NCI-H1105 treated with DMSO at 0.1 percent for 48 hours (cell line): Measurements from ENCODE around the gene RNF157.
"Not testable (repeated sequence)": the region's sequence is repeated elsewhere in the genome, so short reads cannot be mapped to it uniquely, and the experiment has no call there.

Source experiments
- DNase-seq: peaks from one replicate; lab custom pipeline; 2025; lab: John Stamatoyannopoulos, UW

The RNF157 gene

GRCh38 chr17:76252967-76253766 lies 12.9 kb upstream of the RNF157 start:
- DNase-seq, result not testable (repeated sequence)

- no peak for DNase-seq
Measured at GRCh38 chr17:76252040-76252954, 12.0 kb upstream of the RNF157 start.

DNA sequence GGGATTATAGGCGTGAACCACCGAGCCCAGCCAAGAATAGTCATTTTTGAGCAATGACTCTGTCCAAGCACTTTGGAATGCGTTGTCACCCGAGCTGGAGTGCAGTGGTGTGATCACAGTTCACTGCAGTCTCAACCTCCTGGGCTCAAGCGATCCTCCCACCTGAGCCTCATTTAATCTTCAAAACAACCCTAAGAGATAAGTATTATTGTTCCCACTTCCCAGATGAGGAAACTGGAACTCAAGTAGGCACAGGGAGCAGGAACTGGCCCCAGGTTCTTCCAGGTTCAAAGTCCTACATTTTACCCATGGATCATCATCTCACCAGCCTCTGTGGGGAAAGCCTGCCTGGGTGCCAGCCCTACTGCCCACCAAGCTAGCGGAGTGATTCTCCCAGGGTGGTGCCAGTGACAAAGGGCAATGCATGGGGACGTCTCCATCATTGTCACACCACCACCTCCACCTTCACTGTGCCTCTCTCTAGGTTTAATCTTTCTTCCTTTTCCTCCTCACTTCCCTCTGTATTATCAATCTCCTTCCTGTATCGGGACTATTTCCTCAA lies 11.3 kb upstream of the RNF157 start:
- DNase-seq, result no peak

DNA sequence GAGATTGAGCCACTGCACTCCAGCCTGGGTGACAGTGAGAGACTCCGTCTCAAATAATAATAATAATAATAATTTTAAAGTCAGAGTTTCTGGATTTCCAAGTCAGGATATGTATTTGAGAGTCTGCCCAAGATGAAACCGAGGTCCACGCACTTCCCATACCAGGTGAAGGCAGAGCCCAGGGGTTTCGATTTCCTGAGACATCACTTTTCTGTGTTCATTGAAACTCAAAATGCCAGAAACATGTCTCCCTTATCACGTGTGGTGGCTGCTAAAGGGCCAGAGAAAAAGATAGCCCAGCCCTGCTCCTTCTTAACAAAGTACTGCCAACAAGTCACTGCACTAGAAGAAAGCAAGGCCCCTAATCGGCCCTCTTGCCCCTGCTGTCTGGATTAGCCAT lies 9.8 kb upstream of the RNF157 start:
- no peak for DNase-seq

DNA sequence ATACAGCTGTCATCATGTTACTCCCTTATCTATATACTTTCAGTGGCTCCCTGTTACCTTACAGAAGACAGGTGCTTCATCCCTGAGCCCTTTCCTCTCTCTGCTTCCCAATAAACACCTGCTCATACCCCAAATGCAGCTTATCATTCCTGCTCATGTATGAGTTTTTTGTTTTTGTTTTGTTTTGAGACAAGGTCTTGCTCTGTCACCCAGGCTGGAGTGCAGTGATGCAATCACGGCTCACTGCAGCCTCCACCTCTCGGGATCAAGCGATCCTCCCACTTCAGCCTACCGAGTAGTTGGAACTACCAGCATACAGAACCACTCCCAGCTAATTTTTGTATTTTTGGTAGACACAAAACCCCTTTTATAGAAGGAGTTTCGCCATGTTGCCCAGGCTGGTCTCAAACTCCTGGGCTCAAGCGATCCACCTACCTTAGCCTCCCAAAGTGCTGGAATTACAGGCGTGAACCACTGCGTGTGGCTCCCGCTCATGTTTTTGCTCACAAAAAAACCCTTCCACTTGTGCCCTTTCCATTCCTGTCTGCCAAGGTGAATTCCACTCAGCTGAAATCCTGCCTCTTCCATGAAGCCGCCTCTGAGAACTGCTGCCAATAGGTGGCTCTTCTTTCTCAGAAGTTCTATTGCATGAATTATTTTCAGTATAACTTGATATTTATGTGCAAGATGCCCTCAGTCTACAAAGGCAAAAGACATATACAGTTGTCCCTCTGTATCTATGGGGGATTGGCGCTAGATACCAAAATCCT lies 7.9 kb upstream of the RNF157 start:
- DNase-seq, result no peak

DNA sequence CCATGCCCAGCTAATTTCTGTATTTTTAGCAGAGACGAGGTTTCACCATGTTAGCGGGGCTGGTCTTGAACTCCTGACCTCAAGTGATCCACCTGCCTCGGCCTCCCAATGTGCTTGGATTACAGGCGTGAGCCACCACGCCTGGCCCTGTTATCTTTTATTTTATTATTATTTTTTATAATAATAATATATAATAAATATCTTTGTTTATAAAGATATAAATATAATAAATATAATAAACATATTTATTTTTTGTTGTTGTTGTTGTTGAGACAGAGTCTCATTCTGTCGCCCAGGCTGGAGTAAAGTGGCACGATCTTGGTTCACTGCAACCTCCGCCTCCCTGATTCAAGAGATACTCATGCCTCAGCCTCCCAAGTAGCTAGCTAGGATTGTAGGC lies 7.0 kb upstream of the RNF157 start:
- no peak for DNase-seq

DNA sequence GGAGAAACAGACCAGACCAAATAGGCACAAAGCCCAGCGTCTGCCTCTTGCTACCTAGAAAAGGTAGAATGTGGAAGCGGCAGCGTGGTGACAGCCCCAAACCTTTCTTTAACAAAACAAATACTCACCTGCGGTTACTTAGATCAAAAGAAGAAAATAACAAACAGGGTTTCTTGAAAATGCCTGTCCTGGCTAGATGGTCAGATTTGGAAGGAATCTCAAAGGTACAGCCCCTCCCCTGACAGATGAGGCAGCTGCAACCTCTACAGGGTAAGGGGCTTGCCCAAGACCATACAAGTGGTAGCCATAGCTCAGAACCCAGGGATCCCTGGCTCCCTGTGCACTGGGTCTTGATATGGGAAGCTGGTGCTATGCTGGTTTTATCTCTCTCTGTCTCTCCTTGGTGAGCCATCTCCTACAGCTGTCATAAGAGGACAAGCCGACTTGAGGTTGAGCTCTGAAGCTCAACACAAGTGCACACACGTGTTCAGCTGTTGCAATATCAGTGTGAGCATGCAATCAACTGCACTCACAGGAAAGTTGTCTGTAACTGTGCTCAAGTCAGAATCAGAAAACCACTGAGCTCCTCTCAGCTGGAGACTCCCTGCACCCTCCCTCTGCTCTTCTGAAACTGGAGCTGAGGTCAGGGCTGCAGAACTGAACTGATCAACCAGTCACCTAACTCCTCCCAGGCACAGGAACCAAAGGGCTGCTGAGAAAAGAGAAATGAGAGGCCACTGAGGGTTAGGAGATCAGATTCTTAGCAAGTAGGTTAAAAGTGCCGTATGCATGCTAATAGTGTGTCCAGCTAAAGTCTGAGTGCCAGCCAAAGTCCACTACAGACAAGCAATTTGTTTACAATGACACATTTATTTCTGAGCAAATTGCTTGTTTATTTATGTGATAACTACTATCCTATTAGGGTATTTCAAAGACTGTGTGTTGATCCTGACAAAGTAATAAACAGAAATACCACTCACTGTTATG lies 6.1 kb upstream of the RNF157 start:
- DNase-seq, result no peak

GRCh38 chr17:76244721-76245120 lies 4.4 kb upstream of the RNF157 start:
- DNase-seq, result not testable (repeated sequence)

DNA sequence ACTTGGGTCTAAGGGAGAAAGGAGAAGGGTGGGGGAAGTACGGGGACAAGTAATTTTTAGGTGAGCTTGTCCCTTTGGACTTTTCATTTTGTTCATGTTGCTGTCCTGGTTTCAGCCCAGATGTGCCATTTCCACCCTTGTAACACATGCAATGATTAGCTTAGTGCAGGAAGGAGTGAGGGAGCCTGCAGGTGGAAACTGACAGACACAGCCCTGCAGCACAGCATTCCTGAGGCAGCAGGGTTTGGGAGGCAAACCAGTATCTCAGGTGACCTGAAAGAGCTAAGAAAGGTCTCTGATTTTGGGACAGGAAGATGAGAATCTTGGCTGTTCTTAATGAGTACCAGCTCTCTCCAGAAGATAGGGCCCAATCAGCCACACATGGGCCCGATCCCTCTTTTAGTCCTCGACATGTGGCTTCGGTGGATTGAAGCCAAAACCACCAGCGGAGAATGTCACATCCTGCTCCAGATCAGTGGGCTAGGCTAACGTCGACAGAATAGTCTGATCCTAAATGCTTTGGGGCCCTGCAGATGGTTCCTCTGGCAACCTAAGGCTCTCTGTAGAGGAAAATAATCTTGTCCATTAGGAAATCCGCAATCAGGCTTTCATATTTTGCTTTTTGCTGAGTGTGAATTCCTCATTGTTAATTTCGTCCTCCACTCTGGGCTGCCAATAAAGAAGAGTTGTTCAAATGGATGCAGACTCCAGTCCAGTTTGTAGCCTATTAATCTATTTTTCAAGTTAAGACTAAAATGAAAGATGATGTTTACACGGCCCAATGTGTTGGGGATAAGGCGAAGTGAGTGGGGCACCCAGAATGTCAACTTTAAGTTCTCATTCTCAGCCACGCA lies 3.8 kb upstream of the RNF157 start:
- no peak for DNase-seq

- DNase-seq, result no peak
Measured at GRCh38 chr17:76241691-76242255, 1.5 kb upstream of the RNF157 start.

- DNase-seq, result no peak
Measured at GRCh38 chr17:76241204-76241538, 878 bp upstream of the RNF157 start.

DNA sequence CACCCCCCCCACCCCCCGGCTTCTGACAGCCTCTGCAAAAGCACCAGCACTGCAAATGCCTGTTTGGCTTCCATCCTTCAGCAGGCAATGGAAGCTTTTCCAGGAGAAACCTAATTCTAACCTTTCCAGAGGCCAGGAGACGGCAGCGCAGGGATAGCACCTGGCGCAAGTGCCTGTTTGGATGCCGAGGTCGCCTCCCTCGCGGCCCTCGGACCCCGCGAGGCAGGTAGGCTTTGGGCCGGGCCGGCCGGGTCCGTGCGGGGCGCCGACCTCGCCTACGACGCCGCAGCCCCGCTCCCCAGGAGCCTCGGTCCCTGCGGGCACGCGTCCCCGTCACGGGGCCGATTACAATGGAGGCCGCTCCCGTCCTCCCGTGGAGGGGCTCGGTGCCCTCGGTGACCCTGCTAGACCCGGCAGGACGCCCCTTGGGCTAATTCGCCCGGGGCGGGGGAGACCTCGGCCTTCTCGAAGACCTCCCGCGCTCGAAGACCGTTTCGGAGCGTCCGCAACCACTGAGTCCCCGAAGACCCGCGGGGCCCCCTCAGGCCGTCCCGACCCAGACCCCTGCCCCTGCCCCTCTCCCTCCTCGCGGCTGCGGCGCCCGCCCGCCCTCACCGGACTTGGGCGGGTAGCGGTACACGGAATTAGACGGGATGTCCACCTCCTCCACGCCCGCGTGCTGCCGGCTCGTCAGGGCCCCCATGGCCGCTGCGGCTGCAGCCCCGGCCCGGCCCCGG lies 587 bp downstream of the RNF157 start:
- DNase-seq, result no peak

GRCh38 chr17:76238847-76239537 lies 1.3 kb downstream of the RNF157 start:
- DNase-seq, result no peak

- no peak for DNase-seq
Measured at GRCh38 chr17:76237859-76238313, 2.4 kb downstream of the RNF157 start.

DNA sequence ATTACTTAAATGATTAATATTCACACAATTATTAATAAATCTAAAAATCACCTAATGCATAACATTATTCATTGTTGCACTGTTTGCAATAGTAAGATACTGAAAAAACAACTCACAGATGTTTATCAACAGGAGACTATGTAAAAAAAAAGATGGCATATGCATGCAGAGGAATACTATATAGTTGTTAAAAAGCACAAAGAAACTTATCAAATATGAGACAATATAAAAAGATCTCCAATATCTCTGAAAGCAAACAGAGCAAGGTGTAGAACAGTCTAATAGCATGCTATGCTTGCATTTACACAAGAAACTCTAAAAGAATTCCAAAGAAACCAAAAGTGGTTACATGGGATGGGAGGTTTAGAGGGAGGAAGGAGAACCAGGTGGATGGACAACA lies 3.7 kb downstream of the RNF157 start:
- DNase-seq, result no peak

GRCh38 chr17:76235883-76236282 lies 4.4 kb downstream of the RNF157 start:
- DNase-seq, result no peak

- no peak for DNase-seq
Measured at GRCh38 chr17:76234354-76234679, 6.0 kb downstream of the RNF157 start.

DNA sequence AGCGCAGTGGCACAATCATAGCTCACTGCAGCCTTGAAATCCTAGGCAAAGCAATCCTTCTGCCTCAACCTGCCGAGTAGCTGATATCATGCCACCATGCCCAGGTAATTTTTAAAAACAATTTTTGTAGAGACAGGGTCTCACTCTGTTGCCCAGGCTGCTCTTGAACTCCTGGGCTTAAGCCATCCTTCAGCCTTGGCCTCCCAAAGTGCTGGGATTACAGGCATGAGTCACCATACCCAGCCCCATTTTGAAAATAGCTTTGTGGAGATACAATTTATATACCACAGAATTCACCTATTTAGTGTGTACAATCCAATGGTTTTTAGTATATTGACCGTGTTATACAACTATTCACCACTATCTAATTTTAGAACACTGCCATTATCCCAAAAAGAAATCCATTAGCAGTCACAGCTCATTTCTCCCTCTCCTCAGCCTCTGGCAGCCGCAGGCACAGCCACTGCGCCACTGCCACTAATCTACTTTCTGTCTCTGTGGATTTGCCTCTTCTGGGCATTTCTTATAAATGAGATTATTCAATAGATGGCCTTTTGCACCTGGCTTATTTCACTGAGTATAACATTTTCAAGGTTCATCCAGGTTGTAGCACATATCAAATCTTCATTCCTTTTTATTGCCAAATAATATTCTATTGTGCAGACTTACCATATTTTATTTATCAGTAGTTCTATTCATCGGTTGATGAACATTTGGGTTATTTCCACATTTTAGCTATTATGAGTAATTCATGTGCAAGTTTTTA lies 6.5 kb downstream of the RNF157 start:
- no peak for DNase-seq
